CD4-positive, alpha-beta T cell treated with Interleukin-17A for 1 hour (primary cell): ENCODE measurements around the gene HOMER3.

Experiments used
- DNase-seq: peaks from one replicate; pipeline ENCODE4 v3.0.0-alpha.2; 2020

Gene HOMER3

DNA sequence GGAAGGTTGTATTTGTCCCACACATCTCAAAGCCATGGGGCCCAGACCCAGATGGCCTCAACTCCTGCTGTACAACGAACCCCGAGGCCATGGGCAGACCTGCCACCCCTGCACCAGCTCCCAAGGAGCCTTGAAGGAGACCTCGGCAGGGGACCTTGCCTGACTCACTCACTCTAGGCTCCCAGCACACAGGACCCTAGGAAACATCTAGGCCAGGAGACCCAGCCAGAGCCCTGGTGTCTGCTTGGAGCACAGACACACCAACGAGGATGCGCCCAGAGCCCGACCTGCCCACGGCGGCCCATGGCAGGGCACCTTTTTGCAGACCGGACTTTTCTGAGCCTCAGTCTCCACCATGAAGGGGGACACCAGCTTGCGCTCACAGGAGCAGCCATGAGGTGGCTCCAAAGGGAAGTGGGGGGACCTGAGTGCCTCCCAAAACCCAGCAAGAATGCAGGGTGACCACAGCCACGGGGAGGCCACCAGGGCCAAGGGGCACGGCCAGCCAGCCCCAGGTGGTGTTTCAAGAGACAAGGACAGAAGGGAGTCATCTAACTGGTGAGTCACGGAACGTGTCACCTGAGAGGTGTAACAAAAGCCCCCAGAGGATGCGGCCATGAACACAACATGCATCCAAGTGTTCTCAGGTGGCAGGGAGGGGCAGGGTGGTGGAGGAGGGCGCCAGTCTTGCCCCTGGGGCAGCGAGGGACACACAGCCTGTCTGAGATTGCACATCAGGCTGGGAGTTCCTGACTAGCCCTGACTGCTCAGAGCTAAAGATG, 40.1 kb downstream of the HOMER3 start:
- DNase-seq = no peak

DNA sequence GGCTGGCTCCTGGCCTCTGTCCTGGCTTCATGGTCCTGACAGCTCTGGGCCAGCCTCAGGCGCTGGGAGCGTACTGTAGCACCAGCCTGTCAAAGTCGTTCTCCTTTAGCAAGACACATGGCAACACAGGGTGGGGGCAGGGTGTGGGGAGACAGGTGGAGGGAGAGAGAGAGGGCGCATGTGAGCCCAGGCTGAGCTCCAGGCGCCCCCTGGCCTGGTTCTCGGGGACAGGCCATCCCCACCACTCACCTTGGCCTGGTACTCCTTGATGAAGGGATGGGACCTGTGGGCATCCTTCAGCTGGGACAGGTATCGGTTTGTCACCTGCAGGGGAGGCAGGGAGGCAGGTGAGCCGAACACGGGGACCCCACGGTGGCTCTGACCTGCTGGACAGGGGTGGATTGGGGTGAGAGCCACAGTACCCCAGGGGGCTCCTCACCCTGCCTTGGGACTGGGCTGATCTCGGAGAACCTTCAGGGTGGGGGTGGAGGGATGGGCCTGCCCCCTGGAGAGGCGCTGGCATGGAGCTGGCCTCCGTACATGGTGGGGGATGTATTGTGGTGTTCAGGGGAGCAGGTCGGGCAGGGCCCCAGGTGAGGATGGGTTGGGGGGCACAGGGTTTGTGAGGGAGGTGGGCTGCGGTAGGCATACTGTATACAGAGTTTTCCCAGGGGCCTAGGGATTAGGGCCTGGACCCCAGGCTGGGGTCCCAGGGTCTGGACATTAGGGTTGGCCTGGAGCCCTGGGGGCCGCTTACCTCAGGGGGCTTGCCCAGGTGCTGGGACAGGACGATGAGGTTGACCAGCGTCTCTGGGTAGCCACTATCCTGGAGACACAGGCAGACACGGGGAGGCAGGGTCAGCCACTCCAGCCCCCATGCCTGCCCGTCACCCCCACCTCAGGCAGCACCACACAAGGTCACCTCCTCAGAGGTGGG, 41.1 kb downstream of the HOMER3 start:
- no peak for DNase-seq

DNA sequence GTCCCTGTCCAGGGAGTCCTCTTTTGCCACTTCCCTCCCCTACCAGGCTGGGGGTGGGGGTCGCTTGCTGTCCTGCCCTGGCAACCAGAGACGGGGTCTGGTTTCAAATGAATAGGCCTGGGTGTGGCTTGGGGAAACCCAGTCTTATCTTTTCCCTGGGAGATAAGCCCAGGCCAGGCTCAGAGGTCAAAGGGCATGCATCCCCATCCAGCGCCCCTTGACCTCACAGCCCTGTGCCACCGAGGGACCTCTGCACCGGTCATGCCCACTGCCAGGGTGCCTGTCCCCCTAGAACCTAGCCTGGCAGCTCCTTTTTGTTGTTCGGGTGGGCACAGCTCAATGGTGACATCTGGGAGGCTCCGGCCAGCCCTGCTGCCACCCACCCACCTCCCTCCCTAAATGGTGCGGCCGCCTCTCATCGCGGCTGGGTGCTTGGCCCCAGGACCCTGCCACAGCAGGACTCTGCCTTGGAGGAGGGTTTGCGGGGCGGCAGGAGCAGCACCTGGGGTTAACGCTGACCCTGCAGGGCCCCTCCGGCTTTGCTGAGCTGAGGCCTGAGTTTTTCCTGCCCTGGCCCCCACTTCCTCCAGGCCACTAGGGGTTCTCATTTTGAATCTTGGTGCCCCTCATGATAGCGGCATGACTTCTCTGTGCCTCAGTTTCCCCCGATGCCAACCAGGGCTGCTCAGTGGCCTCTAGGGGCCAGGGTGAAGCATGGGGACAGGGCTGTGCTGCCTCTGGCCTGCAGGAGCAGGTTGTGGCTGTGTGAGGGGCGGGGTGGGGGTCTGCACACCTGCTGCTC, 42.2 kb downstream of the HOMER3 start:
- no peak for DNase-seq

DNA sequence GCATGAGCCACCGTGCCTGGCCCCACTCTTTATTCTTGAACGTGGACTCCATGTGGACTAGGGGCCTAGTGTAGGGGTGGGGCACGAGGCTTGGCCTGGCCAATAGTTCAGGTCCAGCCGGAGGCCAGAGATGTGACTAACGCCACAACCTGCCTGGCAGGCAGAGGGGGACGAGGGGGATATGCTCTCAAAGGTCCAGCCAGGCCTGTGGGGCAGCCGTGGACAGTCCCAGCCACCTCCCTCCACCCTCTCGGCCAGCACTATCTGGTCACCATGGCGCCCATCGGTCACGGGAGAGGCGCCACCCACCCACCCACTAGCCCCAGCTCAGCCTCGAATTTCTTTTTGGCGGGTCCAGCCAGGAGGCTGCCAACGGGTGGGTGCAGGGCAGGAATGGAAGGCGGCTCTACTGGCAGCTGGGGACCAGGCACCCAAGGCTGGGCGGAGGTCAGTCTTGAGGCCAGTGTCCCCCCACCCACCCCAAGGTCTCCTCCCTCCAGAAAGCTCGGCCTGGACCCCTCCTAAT, 42.9 kb downstream of the HOMER3 start:
- DNase-seq = no peak

DNA sequence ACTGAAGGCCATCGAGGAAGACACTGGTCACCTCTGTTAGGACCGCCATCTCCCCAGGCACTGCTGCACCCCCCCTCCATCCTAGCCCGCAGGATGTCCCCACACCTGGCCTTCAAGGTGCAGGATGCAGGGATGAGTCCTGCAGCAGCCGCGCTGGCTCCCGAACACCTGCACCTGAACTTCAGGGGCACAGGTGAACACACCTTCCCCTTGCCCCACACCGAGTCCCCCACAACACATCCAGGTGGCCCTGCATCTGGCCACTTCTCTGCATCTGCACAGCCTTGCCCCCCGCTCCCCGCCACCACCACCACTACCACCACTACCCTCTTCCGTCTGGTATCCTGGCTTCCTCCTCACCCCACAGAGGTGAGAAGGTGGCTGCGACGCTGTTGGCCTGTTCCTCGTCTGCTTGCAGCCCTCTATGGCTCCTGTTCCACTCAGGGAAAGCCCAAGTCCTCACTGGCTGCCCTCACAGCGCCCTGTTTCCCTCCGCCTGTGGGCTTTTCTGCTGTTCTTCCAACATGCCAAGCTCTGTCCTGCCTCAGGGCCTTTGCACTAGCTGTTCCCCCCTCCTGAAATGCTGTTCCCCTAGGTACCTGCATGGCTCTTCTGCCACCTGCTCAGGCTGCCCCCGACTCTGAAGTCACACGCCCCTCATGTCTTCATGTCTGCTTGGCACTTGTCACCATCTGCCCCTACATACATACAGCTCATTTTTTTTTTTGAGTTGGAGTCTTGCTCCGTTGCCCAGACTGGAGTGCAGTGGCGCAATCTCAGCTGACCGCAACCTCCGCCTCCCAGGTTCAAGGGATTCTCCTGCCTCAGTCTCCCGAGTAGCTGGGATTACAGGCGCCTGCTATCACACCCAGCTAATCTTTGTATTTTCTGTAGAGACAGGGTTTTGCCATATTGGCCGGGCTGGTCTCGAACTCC, 43.7 kb downstream of the HOMER3 start:
- no peak for DNase-seq

DNA sequence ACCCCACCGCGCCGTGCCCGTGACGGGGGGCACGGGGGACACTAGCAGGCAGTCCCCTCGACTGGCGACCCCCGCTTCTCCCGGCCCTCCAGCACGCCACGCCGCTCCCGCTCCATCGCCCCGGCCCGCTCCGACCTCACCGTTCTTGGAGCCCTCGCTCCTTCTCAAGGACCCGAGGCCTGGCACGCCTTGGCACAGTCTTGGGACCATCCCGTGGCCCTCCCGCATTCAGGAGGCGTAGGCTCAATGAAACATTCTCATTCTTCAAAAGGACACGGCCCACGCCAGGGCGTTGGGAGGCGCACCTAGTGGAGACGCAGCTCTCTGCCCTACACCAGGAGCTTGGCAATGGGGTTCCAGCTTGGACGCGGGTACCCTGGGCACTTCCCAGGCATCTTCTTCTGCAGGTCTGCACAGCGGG, 44.6 kb downstream of the HOMER3 start:
- DNase-seq = no peak

DNA sequence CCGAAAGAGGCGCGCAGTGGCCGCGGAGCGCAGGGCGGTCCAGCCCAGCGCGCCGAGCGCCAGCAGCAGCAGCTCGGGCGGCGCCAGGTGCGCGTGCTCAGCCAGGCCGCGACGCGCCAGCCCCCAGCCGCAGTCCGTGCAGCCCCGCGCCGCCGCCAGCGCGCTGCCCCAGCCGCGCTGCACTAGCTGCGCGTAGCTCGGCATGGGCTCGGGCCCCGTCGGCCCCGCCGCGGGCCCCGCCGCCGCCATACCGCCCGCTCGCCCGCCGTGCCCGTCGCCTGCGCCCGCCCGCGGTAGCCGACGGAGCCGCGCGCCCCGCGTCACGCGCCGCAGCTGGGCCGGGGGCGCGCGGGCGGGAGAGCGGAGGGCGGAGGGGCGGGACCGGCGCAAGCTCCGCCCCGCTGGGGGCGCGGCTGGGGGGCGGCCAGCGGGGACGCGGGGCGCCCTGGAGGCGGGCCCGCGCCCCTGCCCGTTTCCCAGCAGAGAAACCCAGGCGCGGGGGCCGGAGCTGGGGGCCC, 45.1 kb downstream of the HOMER3 start, which contains the start of gene CERS1:
TSS of gene CERS1 (minus strand) at position 335 of the 518 bp plus-strand sequence. CDS start at position 249, 86 bp downstream.
- DNase-seq = no peak

DNA sequence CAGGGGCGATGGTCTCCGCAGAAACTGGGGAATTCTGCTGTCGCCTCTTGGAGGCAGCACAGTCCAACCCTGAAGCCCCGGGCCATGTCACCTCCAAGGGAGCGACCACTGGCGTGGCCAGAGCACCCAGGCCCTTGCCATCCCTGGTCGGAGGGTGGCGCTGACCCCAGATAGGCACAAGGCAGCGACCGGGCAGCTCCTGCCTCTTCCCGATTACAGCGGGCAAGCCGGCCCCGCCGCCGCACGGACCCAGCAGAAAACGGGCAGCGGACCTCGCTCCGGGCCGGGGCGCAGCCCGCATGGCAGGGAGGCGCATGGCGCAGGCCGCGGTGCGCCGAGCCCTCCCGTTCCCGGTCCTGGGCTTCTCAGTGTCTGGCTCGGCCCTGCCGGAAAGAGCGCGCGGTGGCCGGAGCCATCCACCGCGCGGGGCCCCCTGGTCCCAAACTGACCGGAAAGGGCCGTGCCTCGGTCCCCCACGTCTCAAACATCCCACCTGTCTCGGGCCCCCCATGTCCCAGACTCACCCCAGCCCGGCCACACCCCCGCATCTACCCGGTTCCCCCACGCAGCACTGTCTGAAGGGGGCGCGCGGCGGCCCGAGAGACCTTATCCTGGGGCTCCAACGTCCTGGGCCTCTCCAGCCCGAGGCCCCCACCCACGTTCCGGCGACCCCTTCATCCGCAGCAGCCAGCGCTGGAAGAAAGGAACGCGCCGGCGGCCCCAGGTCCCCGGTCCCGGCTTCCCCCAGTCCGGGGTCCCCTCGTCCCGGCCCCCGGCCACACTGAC, 45.8 kb downstream of the HOMER3 start:
- DNase-seq = no peak

DNA sequence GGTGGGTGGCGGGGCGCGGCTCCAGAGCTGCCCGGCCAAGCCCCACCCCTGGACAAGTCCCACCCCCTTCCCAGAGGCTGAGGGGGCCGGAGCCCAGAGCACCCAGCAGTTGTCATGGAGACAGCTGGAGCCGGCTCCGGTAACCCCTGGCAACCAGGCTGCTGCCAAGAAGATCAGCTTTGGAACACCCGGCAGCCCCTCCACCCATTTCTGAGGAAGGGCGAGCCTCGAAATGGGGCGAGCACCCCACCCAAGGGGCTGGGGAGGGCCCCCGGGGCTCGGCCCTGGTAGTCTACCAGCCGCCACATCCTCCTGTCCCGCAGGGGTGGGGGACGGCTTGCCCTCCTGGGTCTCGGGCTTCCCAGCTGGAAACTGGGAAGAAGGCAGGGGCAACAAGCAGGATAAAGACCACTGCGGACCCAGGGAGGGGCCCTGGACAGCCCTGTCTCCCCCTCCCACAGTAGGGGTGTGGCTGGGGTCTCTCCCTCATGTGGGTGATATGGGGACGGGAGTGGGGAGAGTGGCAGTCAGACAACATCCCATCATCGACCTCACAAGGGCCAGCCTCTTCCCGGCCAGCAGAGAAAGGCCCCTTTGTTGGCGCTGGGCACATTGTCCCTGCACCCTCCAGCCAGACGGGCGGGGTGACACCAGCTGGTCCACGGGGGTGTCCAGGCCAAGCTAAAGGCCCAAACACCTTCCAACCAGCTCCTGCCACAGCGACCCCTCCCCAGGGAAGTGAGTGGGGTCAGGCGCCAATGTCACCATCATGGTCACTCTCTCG, 46.6 kb downstream of the HOMER3 start:
- no peak for DNase-seq

DNA sequence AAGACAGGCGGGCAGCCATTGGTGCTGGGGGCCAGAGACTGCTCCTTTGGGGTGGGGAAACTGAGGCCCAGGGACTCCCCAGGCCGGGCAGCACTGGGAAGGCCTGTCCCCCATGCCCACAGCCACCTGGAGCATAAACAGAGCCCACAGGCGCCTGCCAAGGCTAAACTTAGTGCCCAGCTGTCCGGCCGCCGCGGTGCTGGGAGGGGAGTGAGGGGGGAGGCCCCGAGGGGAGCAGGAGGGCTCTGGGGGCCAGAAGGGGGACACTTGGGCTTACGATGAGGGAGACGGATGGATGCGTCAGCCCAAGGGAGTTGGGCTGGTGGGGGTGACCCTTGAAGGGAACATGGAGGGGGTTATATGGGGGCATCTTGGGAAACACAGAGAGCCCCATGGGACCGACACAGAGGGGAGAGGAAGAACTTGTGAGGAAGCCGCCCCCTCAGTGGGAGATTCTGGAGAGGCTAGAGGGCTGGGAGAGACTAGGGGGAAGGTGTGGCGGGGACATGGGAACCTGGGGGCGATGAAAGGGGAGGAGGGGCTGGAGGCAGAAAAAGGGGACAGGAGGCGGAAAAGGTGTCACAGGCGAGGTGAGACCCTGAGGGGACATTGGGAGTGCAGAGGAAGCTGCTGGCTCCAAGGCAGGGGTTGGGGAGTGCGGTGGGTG, 47.3 kb downstream of the HOMER3 start:
- DNase-seq = no peak

DNA sequence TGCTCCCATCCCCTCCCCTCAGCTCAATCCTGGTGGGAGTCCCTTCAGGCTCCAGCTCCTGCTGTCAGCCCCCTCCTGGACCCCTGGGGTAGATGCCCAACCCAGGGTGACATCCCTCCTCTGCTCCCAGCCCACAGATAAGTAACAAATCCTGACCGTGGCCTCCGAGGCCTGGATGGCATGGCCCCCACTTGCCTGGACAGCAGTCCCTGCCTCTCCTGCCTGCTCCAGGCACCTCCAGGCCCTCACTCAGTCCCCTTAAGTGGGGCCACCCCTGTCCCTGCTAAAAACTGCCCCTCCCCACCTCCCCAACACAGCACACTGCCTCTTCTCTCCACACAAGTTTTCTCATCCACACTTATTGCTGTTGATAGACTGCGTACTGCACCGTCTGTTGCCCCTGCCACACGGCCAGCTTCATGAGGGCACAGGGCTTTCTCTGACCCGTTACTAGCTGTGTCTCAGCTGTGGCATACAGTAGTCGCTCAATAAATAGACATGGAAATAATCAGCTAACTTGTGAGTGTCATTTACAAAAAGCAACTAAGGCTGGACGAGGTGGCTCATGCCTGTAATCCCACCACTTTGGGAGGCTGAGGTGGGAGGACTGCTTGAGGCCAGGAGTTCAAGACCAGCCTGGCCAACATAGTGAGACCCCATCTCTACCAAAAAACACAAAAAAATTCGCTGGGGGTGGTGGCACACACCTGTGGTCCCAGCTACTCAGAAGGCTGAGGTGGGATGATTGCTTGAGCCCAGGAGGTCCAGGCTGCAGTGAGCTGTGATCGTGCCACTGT, 50.9 kb downstream of the HOMER3 start:
- no peak for DNase-seq

DNA sequence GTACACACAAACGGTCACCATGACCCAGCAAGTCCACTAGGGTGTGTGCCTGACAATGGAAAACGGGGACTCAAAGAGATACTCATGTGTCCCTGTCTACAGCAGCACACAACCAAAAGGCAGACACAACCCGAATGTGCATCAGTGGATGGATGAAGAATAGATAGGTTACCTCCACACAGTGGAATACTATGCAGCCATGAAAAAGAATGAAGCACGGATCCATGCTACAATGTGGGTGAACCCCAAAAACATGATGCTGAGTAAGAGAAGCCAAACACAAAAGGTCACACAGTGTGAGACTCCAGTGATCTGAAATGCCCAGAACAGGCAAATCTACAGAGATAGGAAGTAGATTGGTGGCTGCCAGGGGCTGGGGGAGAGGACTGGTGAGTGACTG, 54.0 kb downstream of the HOMER3 start:
- no peak for DNase-seq

DNA sequence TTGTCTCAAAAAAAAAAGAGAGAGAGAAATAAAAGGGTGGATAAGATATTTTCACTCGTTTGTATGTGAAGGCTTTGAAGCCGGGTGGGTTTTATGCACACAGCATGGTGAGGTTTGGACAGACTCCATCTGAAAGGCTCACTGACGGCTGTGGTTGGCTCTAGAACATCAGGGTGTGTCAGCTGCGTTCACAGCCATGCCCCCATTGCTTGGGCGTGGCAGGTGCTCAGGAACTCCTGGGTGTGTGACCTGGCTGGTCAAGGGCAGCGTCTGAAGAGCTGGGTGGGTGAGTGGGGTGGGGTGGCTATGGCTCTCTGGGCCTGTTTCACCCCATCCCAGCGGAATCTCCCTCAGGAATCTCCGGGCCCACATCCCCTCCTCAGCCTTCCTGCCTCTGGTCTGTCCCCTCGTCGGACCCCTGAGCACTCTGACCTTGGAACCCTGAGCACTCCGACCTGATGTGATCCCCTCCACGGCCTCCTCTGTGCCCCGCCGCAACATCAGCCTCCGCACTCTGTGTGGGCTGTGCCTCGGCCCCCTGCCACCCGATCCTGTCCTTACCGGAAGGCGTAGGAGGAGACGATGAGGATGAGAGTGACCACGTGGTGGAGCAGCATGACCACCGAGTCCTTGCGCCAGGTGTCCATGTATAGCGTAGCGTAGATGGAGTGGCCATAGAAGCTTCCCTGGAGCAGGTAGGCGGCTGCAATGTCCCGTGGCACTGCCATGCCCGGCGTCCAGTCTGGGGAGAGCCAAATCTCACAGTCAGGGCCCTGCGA, 57.3 kb downstream of the HOMER3 start:
- DNase-seq = no peak

DNA sequence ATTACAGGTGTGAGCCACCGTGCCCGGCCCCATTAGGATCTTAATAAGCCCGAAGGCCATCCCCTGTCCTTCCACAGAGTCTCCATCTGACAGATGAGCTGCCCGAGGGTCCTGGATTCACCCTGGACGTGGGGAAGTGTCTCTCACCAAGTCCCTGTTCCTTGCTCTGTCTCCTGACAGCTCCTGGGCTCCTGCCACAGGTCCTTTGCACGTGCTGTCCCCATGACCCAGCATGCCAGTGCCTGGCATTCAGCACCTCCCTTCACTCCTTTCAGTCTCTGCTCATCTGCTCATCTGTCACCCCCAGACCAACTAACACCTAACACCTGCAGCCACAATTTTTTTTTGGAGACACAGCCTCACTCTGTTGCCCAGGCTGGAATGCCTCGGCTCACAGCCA, 59.5 kb downstream of the HOMER3 start:
- DNase-seq = no peak

DNA sequence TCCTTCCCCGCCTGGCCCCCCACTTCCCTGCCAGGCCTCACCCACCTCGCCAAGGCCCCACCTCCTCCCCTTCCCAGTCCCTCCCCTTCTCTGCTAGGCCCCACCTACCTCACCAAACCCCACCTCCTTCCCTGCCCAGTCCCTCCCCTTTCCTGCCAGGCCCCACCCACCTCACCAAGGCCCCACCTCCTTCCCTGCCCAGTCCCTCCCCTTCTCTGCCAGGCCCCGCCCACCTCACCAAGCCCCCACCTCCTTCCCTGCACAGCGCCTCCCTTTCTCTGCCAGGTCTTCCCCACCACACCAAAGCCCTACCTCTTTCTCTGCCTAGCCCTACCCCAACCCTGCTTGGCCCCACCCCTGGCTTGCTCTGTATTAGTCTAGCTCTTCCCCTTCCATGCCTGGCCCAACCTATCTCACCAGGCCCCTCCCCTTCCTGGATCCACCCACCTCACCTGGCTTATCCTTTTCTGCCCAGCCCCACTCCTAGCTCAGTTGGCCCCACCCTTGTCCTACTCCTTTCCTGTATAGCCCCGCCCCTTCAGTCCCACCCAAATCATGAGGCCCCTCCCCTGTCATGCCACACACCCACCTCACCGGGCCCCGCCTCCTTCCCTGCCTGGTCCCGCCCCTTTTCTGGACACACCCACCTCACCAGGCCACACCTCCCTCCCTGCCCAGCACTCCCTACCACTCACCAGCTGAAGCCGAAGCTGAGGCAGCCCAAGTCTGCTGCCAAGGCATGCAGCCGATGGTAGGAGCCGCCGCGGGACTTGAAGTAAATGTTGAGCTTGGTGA, 61.2 kb downstream of the HOMER3 start:
- peak; percentile 32 for DNase-seq
